ENCODE data around the gene DNAJB11.

DNAJB11 gene

DNA sequence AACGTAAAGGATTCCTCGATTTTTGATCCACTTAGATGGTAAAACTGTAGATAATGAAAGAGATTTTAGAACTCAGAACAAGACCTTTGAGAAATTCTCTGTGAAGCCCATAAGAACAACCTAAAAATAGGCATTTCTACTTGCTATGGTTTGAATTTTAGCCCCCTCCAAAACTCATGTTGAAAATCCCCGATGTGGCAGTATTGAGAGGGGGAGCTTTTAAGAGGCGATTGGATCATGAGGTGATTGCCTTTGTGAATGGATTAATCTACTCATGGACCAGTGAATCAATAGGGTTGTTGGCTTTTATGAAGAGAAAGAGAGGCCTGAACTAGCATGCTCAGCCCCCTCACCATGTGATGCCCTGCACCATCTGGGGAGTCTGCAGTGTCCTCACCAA is 22.2 kb downstream of the DNAJB11 start (continued):
- TF ChIP-seq, protein P1, sequence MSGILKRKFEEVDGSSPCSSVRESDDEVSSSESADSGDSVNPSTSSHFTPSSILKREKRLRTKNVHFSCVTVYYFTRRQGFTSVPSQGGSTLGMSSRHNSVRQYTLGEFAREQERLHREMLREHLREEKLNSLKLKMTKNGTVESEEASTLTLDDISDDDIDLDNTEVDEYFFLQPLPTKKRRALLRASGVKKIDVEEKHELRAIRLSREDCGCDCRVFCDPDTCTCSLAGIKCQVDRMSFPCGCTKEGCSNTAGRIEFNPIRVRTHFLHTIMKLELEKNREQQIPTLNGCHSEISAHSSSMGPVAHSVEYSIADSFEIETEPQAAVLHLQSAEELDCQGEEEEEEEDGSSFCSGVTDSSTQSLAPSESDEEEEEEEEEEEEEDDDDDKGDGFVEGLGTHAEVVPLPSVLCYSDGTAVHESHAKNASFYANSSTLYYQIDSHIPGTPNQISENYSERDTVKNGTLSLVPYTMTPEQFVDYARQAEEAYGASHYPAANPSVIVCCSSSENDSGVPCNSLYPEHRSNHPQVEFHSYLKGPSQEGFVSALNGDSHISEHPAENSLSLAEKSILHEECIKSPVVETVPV (CRISPR knock-in tag; IDR thresholded peaks at IDR 0.05) = no peak
- TF ChIP-seq ZNF8 (CRISPR knock-in tag; IDR thresholded peaks at IDR 0.05) = no peak
- TF ChIP-seq ZNF70 (CRISPR knock-in tag; IDR thresholded peaks at IDR 0.05) = no peak
- TF ChIP-seq, protein P2, sequence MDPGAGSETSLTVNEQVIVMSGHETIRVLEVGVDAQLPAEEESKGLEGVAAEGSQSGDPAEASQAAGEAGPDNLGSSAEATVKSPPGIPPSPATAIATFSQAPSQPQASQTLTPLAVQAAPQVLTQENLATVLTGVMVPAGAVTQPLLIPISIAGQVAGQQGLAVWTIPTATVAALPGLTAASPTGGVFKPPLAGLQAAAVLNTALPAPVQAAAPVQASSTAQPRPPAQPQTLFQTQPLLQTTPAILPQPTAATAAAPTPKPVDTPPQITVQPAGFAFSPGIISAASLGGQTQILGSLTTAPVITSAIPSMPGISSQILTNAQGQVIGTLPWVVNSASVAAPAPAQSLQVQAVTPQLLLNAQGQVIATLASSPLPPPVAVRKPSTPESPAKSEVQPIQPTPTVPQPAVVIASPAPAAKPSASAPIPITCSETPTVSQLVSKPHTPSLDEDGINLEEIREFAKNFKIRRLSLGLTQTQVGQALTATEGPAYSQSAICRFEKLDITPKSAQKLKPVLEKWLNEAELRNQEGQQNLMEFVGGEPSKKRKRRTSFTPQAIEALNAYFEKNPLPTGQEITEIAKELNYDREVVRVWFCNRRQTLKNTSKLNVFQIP (CRISPR knock-in tag; IDR thresholded peaks at IDR 0.05; ENCODE audit: borderline replicate concordance, low read depth) = no peak

DNA sequence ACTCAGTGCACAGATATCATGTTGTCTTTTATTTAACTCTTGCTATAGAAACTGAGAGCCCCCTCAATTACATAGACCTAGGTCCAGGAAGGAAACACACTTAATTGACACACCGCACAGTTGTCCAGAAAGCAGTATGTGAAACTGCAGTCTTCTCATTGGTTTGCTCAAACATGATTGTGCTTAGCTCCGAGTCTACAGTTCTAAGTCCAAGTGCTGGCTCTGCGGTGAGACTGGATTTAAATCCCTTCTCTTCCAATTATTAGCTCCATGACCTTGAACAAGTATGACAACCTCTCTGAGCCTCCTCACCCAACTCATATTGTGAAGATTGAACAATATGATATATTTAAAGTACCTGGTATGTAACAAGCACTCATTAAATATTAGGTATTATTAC is 23.3 kb downstream of the DNAJB11 start:
- ATAC-seq = no peak
- no peak for TF ChIP-seq ZNF8 (CRISPR knock-in tag; IDR thresholded peaks at IDR 0.05)
- TF ChIP-seq, protein P2 (CRISPR knock-in tag; IDR thresholded peaks at IDR 0.05; ENCODE audit: borderline replicate concordance, low read depth) = no peak

DNA sequence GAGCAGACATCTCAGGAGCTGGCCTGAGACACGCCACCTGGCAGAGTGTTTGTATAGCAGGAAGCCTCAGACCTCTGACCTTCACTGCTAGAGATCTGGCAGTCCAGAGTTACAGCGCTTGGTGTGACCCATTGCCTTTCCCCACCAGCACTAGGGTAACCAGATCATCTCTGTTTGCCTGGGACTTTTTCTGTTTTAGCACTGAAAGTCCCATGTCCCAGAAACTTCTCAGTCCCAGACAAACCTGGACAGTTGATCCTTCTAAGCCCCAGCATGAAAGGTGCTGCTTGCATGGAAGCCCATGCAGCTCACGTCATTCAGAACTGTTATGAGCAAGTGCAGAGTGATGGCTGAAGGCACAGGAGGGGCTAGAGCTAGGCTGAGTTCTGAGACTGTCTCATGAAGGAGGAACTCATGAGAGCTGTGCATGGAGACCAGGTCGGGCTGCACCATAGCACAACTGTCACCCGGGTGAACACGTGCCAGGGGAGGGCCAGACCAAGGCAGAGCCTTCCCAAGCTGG is 24.1 kb downstream of the DNAJB11 start:
- no peak for ATAC-seq
- TF ChIP-seq, protein P3, sequence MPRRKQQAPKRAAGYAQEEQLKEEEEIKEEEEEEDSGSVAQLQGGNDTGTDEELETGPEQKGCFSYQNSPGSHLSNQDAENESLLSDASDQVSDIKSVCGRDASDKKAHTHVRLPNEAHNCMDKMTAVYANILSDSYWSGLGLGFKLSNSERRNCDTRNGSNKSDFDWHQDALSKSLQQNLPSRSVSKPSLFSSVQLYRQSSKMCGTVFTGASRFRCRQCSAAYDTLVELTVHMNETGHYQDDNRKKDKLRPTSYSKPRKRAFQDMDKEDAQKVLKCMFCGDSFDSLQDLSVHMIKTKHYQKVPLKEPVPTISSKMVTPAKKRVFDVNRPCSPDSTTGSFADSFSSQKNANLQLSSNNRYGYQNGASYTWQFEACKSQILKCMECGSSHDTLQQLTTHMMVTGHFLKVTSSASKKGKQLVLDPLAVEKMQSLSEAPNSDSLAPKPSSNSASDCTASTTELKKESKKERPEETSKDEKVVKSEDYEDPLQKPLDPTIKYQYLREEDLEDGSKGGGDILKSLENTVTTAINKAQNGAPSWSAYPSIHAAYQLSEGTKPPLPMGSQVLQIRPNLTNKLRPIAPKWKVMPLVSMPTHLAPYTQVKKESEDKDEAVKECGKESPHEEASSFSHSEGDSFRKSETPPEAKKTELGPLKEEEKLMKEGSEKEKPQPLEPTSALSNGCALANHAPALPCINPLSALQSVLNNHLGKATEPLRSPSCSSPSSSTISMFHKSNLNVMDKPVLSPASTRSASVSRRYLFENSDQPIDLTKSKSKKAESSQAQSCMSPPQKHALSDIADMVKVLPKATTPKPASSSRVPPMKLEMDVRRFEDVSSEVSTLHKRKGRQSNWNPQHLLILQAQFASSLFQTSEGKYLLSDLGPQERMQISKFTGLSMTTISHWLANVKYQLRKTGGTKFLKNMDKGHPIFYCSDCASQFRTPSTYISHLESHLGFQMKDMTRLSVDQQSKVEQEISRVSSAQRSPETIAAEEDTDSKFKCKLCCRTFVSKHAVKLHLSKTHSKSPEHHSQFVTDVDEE (CRISPR knock-in tag; IDR thresholded peaks at IDR 0.05) = no peak
- no peak for TF ChIP-seq ZC3H10 (CRISPR knock-in tag; IDR thresholded peaks at IDR 0.05)

DNA sequence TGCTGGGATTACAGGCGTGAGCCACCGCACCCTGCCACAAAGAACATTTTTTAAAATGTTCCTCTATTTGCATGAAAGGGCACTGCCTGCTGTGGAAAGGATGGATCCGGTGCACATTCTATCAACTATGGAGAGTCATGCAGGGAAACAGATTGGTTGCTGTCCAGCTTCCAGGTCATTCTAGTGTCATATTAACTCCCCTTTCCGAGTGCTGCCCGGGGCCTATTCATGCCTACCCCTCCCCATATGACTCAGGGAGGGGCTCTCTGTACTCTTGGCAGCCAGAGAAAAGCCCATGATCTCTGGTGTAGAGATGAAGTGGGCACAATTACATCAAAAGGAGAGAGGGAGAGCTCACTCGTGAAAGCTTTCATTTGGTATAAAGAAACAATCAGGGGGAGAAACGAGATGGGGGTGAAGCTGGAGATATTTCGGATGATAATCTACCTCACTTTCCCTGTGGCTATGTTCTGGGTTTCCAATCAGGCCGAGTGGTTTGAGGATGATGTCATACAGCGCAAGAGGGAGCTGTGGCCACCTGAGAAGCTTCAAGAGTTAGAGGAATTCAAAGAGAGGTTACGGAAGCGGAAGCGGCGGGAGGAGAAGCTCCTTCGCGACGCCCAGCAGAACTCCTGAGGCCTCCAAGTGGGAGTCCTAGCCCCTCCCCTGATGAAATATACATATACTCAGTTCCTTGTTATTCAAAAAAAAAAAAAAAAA is 26.2 kb downstream of the DNAJB11 start:
- TF ChIP-seq OSR1 (CRISPR knock-in tag; IDR thresholded peaks at IDR 0.05) (no peak), ARNTL (CRISPR knock-in tag; IDR thresholded peaks at IDR 0.05; ENCODE audit: borderline replicate concordance, low read depth) (no peak), ZNF565 (CRISPR knock-in tag; conservative IDR thresholded peaks at IDR 0.05; ENCODE audit: low read depth) (no peak)
- ATAC-seq = no peak

DNA sequence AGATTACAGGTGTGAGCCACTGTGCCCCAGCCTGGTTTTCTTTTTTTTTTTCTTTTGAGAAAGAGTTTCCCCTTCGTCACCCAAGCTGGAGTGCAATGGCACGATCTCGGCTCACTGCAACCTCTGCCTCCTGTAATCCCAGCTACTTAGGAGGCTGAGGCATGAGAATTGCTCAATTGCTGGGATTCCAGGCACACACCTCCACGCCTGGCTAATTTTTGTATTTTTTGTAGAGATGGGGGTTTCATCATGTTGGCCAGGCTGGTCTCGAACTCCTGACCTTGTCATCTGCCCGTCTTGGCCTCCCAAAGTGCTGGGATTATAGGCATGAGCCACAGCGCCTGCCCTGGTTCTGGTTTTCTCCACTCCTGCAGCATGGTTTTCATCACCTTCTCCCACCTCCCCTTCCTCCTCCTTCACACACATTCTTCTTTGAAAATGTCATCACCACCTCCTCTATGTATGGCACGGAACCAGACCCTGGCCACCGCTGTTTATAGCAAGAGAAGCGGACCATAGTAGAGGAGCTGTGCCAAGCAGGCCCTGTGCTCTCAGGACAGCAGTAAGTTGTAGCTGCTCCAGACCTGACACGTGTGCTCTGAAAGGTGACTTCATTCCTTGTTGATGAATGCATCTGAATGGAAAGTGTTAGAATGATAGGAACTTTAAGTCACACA is 27.7 kb downstream of the DNAJB11 start:
- peak; percentile 27; the same call in 1 of the 3 replicates for ATAC-seq
- TF ChIP-seq ZNF70 (CRISPR knock-in tag; IDR thresholded peaks at IDR 0.05) = no peak
- TF ChIP-seq BACH2 (CRISPR knock-in tag; IDR thresholded peaks at IDR 0.05; ENCODE audit: borderline replicate concordance) = no peak

DNA sequence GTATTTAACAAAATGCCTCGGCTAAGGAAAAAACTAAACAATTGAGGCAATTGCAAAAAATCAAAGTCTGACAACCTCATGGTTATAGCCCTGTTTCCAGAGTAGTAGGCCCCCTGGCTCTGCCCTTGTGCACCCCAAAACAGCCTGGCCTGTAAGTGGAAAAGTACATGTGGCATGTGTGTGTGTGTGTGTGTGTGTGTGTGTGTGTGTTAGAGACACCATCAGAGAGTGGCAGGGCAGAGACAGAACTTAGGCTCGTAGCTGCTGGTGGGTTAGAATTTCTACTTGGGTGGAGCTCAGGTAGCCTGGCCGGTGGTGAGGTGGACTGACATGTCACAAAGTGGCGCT is 28.2 kb downstream of the DNAJB11 start:
- no peak for ATAC-seq
- no peak for TF ChIP-seq OSR1 (CRISPR knock-in tag; IDR thresholded peaks at IDR 0.05)
- TF ChIP-seq, protein P1 (CRISPR knock-in tag; IDR thresholded peaks at IDR 0.05) = no peak
- no peak for TF ChIP-seq ZFP3 (CRISPR knock-in tag; IDR thresholded peaks at IDR 0.05)
- TF ChIP-seq BACH2 (CRISPR knock-in tag; IDR thresholded peaks at IDR 0.05; ENCODE audit: borderline replicate concordance) = no peak
- no peak for TF ChIP-seq PPARA (CRISPR knock-in tag; IDR thresholded peaks at IDR 0.05; ENCODE audit: borderline replicate concordance)

Measured in SK-N-SH treated with all-trans-retinoic acid at 6 μM for 48 hours (cell line).